ENCODE data around the gene CFAP100.

CFAP100 gene

GRCh38 chr3:126424039-126424717 lies 29.5 kb downstream of the CFAP100 start:
- no peak for DNase-seq

- DNase-seq = no peak
Observed at GRCh38 chr3:126424751-126425150, 30.0 kb downstream of the CFAP100 start.

GRCh38 chr3:126431103-126431534 lies 36.4 kb downstream of the CFAP100 start:
- DNase-seq = no peak

- DNase-seq = no peak
Observed at GRCh38 chr3:126432361-126433104, 37.8 kb downstream of the CFAP100 start.

- no peak for DNase-seq
Observed at GRCh38 chr3:126433105-126433430, 38.4 kb downstream of the CFAP100 start.

GRCh38 chr3:126433496-126434263 lies 39.0 kb downstream of the CFAP100 start:
- no peak for DNase-seq

- no peak for DNase-seq
Observed at GRCh38 chr3:126434264-126434590, 39.5 kb downstream of the CFAP100 start.

GRCh38 chr3:126434931-126435411 lies 40.3 kb downstream of the CFAP100 start:
- no peak for DNase-seq

GRCh38 chr3:126435456-126436315 lies 41.0 kb downstream of the CFAP100 start:
- no peak for DNase-seq

- no peak for DNase-seq
Observed at GRCh38 chr3:126436826-126437717, 42.4 kb downstream of the CFAP100 start.

- no peak for DNase-seq
Observed at GRCh38 chr3:126438186-126438585, 43.5 kb downstream of the CFAP100 start.

GRCh38 chr3:126438746-126439145 lies 44.0 kb downstream of the CFAP100 start:
- DNase-seq = no peak

- no peak for DNase-seq
Observed at GRCh38 chr3:126439346-126439967, 44.7 kb downstream of the CFAP100 start.

- no peak for DNase-seq
Observed at GRCh38 chr3:126439968-126440708, 45.4 kb downstream of the CFAP100 start.

- DNase-seq = no peak
Observed at GRCh38 chr3:126440709-126440995, 45.9 kb downstream of the CFAP100 start.

- no peak for DNase-seq
Observed at GRCh38 chr3:126441256-126441880, 46.7 kb downstream of the CFAP100 start.

GRCh38 chr3:126442094-126442855 lies 47.6 kb downstream of the CFAP100 start:
- no peak for DNase-seq

GRCh38 chr3:126442856-126443242 lies 48.1 kb downstream of the CFAP100 start:
- DNase-seq = no peak

GRCh38 chr3:126445506-126445905 lies 50.8 kb downstream of the CFAP100 start:
- no peak for DNase-seq

Data from T-helper 1 cell (primary cell).